GM10248 (cell line): Measurements from ENCODE around the gene LNX1.

ENCODE experiments used
- CTCF ChIA-PET: fragments of 300-600 bp; sonication (Branson Sonifier 250); formaldehyde crosslinking; extraction: SDS; loops from one replicate; lab custom pipeline; 2021; ENCODE audit warnings: antibody characterized with exemption; lab: Yijun Ruan, JAX
- POLR2A ChIA-PET: fragments of 350-650 bp; sonication (Branson Sonifier 250); formaldehyde crosslinking; extraction: SDS; loops from one replicate; lab custom pipeline; 2020; ENCODE audit warnings: antibody characterized with exemption; lab: Yijun Ruan, JAX
- DNase-seq: peaks from one replicate; pipeline ENCODE4 v3.0.0; 2012; ENCODE audit errors: extremely low spot score
- TF ChIP-seq, protein P1 (sequence below): IDR thresholded peaks from 2 replicates; pipeline ENCODE4 v1.5.1; 2012; ENCODE audit warnings: mild to moderate bottlenecking, low read depth; ENCODE audit errors: extremely low read depth, missing control alignments, control extremely low read depth

LNX1 gene

DNA sequence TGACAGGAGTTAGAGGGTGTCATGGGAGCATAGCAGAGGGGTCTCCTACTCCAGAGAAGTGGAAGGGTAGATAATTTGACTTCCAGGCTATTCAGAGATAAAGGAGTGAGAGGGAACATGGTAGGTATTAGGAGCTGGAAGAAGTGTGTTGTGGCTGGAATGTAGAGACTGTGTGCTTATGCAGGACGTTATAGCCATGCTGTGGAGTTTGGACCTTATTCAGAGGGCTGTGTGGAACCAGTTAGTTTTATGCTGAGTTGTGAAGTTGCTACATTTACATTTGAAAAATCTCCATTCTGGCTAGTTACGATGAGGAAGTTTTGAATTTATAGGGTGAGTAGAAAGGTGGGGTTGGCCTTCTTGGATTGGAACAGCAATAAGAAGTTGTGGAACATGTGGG, 146.3 kb downstream of the LNX1 start:
- no peak for DNase-seq
- TF ChIP-seq, protein P1, sequence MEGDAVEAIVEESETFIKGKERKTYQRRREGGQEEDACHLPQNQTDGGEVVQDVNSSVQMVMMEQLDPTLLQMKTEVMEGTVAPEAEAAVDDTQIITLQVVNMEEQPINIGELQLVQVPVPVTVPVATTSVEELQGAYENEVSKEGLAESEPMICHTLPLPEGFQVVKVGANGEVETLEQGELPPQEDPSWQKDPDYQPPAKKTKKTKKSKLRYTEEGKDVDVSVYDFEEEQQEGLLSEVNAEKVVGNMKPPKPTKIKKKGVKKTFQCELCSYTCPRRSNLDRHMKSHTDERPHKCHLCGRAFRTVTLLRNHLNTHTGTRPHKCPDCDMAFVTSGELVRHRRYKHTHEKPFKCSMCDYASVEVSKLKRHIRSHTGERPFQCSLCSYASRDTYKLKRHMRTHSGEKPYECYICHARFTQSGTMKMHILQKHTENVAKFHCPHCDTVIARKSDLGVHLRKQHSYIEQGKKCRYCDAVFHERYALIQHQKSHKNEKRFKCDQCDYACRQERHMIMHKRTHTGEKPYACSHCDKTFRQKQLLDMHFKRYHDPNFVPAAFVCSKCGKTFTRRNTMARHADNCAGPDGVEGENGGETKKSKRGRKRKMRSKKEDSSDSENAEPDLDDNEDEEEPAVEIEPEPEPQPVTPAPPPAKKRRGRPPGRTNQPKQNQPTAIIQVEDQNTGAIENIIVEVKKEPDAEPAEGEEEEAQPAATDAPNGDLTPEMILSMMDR: no peak
- POLR2A ChIA-PET: no interaction called here
- CTCF ChIA-PET: no interaction called here

DNA sequence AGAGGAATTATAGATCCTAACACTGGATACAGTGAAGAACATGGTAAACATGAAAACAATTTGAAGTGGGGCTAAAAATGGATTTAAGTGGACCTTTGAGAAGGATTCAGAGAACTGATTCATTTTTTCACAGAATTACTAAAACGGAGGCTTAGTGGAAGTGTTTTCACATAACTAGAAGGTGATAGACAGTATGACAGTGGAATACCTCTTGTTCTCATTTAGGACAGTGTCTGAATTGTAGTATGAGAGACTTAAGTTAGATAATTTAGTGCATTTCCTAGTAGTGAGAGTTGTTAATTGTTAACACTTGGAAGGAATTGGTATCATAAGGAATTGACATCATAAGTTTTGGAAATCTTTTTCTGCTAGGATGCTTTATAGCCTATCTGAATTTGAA, 149.7 kb downstream of the LNX1 start:
- DNase-seq: no peak
- POLR2A ChIA-PET: no interaction called here
- CTCF ChIA-PET: interaction anchor here (1.4 kb wide), 1 partner anchor 9 kb away, joined by 3 read pairs; no protein-coding TSS in a partner anchor
- TF ChIP-seq, protein P1: no peak

DNA sequence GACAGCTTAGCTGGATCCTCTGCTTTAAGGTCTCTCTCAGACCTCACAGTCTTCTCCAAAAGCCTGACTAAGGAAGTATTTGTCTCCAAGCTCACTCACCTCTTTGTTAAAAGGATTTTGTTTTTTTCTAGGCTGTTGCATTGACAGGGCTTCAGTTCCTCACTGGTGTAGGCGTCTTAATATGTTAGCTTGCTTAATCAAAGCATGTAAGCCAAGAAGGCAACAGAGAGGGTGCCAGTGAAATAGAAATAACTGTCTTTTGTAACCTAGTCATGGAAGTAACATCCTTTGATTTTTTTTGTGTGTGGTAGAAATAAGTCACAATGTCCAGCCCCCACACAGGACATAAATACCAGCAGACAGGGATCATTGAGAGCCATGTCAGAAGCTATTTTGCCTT, 155.0 kb downstream of the LNX1 start:
- CTCF ChIA-PET: interaction anchor here (0.9 to 1.4 kb wide), 2 partner anchors 19 to 798 kb away, joined by 3 to 4 read pairs; no protein-coding TSS in a partner anchor

DNA sequence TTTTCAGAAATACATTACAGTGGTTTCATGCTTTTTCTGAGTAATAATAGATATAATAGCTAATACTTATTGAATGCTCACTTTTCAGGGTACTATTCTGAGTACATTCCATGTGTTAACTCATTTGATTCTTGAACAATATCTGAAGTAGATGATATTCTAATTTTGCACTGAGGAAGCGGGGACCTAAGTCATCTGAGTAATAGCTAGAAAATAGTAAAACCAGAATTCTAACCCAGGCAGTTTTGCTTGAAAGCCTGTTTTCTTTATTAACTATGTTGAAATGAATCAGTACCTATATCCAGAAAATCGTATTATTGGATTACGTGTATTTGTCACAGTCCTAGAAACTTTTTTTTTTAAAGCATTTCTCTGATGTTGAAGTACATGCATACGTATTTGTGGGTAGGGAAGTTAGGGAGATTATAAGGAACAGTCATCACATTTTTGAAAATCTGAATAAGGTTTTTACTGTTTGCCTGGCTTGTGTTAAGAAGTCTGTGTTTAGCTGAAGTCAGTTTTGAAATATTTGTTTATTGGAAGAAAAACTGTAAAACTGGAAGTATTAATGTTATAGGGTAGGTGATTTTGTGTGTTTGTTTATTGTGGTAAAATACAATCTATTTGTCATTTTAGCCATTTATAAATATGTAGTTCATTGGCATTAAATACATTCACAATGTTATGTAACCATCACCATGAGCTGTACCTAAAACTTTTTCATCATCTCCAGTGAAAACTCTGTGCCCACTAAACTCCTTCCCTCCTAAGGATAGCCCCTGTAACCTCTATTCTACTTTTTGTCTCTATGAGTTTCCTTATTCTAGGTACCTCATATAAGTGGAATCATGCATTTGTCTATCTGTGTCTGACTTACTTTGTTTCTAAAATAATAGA, 158.5 kb downstream of the LNX1 start:
- DNase-seq: peak; percentile 9
- ChIA-PET CTCF (interaction anchor here (1.2 to 1.7 kb wide), 2 partner anchors 9 to 12 kb away, joined by 3 to 6 read pairs; no protein-coding TSS in a partner anchor), POLR2A (no interaction called here)
- TF ChIP-seq, protein P1: no peak

More for the DNA sequence above, 155.0 kb downstream of the LNX1 start:
- TF ChIP-seq, protein P1: no peak
- POLR2A ChIA-PET: no interaction called here
- DNase-seq: no peak

DNA sequence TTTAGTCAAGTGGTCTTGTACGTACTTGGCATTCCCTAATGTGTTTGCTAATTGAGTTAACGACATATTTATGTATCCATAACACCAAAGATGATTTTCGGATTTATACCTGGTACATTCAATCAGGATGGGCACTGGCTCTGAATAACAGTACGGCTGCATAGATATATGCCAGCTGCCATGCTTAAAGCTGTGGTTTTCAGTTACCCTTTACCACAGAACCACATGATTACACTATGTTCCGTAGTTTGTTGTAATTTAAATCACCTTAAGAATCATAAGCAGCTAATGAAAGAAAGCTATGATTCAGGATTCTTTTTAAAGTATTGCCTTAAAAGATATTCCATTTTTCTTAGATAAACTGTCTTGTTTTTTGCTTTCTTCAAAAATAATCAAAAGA, 160.2 kb downstream of the LNX1 start:
- ChIA-PET CTCF (interaction anchor here (1.2 kb wide), 1 partner anchor 10 kb away, joined by 3 read pairs; no protein-coding TSS in a partner anchor), POLR2A (no interaction called here)
- TF ChIP-seq, protein P1: no peak
- no peak for DNase-seq

DNA sequence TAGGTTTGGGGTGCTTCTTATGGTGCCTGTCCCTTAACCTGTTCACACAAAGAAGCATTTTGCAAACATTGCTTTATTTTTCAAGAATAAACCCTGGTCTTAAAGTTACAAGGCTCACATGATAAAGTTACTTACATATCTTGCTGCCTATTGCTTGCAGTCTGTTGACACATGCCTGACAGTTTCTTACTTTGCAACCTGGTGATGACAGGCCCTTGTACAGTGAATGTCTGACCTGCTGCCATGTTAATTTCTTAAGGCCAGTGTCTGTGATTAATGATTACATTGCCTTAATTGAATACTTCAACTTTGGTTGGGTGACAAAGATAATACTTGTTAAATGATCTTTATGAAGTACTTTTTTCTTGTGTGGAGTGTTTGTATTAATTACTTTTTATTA, 163.9 kb downstream of the LNX1 start:
- ChIA-PET CTCF (no interaction called here), POLR2A (no interaction called here)
- no peak for DNase-seq
- TF ChIP-seq, protein P1: no peak
